H1 (cell line): Measurements from ENCODE around the gene BCL2. TPM values are rescaled to one million over a fixed set of nuclear protein-coding genes. Genes with fewer than 3 reads are reported as not detected.

ENCODE experiments used
- BCL11A ChIP-seq, 2 experiments: IDR thresholded peaks; one replicate each; pipeline ENCODE4 v1.6.1; 2011; ENCODE audit warnings: low read depth in 2 of 2, low read length in 2 of 2, mild to moderate bottlenecking in 2 of 2
- CHD1 ChIP-seq: IDR thresholded peaks from 2 replicates; pipeline ENCODE4 v1.6.1; 2012; ENCODE audit warnings: low read depth, low read length, improper control_type of control experiment
- CTCF ChIP-seq, 3 experiments: IDR thresholded peaks; 1 replicate in 2 of 3; 2 replicates in 1 of 3; pipeline versions ENCODE4 v1.5.1 to v1.6.1; 2011; ENCODE audit warnings: low read length in 3 of 3, mild to moderate bottlenecking in 3 of 3, inconsistent platforms in 2 of 3, low read depth in 1 of 3, moderate library complexity in 1 of 3; ENCODE audit not compliant: insufficient read depth in 1 of 3; ENCODE audit errors: control extremely low read depth in 1 of 3
- KDM5A ChIP-seq: fragments of 200-600 bp; IDR thresholded peaks from 2 replicates; pipeline ENCODE4 v1.7.1; 2012; ENCODE audit warnings: mild to moderate bottlenecking, low read length, inconsistent platforms, mixed read lengths
- polyA plus RNA-seq, 7 experiments: library from polyadenylated mRNA; depleted of rRNA in 3 of 7; stranded (reverse) in 5 of 7; unstranded in 2 of 7; fragments of >200 nt in 5 of 7; fragments of 200-250 nt in 2 of 7; gene quantifications; 1 replicate in 5 of 7; 2 replicates in 1 of 7; 4 replicates in 1 of 7; pipeline versions ENCODE4 v1.2.1 to v1.2.3, GENCODE V29; 2011 to 2013; ENCODE audit warnings: missing spikeins in 2 of 7, mixed read lengths in 2 of 7
- total RNA-seq: library from RNA; stranded (reverse); fragmentation: NEBNext Ultra II Directional; extraction: Animal tissue kit (Norgen Biotek cat#: 25700); gene quantifications from 2 replicates; pipeline ENCODE4 v1.2.1, GENCODE V29; 2021
- TF ChIP-seq, protein P1 (sequence below): fragments of 300-600 bp; sonication (generic); IDR thresholded peaks from 2 replicates; pipeline ENCODE4 v1.7.1; 2012; ENCODE audit warnings: low read length, moderate library complexity, mild to moderate bottlenecking, inconsistent platforms; ENCODE audit not compliant: insufficient replicate concordance

The BCL2 gene
- total and polyA plus RNA-seq, 2 of the 8 experiments (the other 6 are each of a cell fraction or from before 2014, with no cell fraction given), result 0.59 to 4.5 TPM

- TF ChIP-seq, protein P1, sequence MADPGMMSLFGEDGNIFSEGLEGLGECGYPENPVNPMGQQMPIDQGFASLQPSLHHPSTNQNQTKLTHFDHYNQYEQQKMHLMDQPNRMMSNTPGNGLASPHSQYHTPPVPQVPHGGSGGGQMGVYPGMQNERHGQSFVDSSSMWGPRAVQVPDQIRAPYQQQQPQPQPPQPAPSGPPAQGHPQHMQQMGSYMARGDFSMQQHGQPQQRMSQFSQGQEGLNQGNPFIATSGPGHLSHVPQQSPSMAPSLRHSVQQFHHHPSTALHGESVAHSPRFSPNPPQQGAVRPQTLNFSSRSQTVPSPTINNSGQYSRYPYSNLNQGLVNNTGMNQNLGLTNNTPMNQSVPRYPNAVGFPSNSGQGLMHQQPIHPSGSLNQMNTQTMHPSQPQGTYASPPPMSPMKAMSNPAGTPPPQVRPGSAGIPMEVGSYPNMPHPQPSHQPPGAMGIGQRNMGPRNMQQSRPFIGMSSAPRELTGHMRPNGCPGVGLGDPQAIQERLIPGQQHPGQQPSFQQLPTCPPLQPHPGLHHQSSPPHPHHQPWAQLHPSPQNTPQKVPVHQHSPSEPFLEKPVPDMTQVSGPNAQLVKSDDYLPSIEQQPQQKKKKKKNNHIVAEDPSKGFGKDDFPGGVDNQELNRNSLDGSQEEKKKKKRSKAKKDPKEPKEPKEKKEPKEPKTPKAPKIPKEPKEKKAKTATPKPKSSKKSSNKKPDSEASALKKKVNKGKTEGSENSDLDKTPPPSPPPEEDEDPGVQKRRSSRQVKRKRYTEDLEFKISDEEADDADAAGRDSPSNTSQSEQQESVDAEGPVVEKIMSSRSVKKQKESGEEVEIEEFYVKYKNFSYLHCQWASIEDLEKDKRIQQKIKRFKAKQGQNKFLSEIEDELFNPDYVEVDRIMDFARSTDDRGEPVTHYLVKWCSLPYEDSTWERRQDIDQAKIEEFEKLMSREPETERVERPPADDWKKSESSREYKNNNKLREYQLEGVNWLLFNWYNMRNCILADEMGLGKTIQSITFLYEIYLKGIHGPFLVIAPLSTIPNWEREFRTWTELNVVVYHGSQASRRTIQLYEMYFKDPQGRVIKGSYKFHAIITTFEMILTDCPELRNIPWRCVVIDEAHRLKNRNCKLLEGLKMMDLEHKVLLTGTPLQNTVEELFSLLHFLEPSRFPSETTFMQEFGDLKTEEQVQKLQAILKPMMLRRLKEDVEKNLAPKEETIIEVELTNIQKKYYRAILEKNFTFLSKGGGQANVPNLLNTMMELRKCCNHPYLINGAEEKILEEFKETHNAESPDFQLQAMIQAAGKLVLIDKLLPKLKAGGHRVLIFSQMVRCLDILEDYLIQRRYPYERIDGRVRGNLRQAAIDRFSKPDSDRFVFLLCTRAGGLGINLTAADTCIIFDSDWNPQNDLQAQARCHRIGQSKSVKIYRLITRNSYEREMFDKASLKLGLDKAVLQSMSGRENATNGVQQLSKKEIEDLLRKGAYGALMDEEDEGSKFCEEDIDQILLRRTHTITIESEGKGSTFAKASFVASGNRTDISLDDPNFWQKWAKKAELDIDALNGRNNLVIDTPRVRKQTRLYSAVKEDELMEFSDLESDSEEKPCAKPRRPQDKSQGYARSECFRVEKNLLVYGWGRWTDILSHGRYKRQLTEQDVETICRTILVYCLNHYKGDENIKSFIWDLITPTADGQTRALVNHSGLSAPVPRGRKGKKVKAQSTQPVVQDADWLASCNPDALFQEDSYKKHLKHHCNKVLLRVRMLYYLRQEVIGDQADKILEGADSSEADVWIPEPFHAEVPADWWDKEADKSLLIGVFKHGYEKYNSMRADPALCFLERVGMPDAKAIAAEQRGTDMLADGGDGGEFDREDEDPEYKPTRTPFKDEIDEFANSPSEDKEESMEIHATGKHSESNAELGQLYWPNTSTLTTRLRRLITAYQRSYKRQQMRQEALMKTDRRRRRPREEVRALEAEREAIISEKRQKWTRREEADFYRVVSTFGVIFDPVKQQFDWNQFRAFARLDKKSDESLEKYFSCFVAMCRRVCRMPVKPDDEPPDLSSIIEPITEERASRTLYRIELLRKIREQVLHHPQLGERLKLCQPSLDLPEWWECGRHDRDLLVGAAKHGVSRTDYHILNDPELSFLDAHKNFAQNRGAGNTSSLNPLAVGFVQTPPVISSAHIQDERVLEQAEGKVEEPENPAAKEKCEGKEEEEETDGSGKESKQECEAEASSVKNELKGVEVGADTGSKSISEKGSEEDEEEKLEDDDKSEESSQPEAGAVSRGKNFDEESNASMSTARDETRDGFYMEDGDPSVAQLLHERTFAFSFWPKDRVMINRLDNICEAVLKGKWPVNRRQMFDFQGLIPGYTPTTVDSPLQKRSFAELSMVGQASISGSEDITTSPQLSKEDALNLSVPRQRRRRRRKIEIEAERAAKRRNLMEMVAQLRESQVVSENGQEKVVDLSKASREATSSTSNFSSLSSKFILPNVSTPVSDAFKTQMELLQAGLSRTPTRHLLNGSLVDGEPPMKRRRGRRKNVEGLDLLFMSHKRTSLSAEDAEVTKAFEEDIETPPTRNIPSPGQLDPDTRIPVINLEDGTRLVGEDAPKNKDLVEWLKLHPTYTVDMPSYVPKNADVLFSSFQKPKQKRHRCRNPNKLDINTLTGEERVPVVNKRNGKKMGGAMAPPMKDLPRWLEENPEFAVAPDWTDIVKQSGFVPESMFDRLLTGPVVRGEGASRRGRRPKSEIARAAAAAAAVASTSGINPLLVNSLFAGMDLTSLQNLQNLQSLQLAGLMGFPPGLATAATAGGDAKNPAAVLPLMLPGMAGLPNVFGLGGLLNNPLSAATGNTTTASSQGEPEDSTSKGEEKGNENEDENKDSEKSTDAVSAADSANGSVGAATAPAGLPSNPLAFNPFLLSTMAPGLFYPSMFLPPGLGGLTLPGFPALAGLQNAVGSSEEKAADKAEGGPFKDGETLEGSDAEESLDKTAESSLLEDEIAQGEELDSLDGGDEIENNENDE, result no peak
- no peak for TF ChIP-seq CTCF (IDR thresholded peaks at IDR 0.05; ENCODE audit: control extremely low read depth in 1 of 3, insufficient read depth in 1 of 3, low read depth in 1 of 3, low read length in 3 of 3)
- no peak for TF ChIP-seq CHD1
- no peak for TF ChIP-seq KDM5A
- TF ChIP-seq BCL11A (IDR thresholded peaks at IDR 0.05; ENCODE audit: low read depth in 2 of 2, low read length in 2 of 2), result no peak
Observed at GRCh38 chr18:63315876-63316275, 3.7 kb downstream of the BCL2 start (continued).
